ENCODE measurements around the gene PLD1.
"Not testable (repeated sequence)": the region's sequence is repeated elsewhere in the genome, so short reads cannot be mapped to it uniquely, and the experiment has no call there.

Gene PLD1

DNA sequence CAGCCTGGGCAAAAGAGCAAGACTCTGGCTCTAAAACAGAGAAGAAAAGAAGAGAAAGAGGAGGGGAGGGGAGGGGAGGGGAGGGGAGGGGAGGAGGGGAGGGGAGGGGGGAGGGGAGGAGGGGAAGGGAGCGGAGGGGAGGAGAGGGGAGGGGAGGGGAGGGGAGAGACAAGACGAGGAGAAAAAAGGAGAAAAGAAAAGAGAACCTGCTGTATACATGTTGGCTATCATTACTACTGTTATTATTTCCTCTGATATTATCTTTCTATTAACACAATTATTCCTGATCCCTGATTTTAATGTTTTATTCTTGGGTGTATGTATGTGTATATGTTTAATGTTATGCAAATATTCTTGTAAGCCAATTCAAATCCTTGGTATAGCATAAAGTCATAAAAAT is 46.9 kb downstream of the PLD1 start:
- in situ Hi-C loops (cut with HindIII; ENCODE audit: low pct_ligation_motif_present, low pct_unique_long_range_greater_than_20kb, low sequenced_read_pairs) = no loop called here
- no peak for DNase-seq

DNA sequence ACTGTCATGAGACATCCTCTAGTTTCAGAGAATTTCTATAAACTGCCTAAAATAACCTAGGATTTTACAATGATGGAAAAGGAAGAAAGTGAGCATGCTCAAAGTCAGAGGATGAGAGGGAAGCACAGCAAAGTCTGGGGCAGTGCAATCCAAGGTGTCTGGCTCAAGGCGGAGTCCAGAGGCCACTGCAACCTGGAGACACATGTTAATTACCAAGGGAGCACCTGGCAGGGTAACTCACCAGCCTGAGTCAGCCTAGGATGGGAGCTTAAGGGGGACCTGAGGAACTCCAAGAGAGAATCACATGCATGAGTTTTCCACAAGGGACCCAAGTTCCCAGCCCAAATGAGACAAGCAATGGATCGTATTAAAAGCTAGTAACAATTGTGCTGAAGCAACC is 49.8 kb downstream of the PLD1 start:
- in situ Hi-C loops (cut with HindIII; ENCODE audit: low pct_ligation_motif_present, low pct_unique_long_range_greater_than_20kb, low sequenced_read_pairs) = no loop called here
- DNase-seq = no peak

GRCh38 chr3:171758109-171758508 is 52.2 kb downstream of the PLD1 start:
- no peak for DNase-seq
- in situ Hi-C loops (cut with HindIII; ENCODE audit: low pct_ligation_motif_present, low pct_unique_long_range_greater_than_20kb, low sequenced_read_pairs) = no loop called here

DNA sequence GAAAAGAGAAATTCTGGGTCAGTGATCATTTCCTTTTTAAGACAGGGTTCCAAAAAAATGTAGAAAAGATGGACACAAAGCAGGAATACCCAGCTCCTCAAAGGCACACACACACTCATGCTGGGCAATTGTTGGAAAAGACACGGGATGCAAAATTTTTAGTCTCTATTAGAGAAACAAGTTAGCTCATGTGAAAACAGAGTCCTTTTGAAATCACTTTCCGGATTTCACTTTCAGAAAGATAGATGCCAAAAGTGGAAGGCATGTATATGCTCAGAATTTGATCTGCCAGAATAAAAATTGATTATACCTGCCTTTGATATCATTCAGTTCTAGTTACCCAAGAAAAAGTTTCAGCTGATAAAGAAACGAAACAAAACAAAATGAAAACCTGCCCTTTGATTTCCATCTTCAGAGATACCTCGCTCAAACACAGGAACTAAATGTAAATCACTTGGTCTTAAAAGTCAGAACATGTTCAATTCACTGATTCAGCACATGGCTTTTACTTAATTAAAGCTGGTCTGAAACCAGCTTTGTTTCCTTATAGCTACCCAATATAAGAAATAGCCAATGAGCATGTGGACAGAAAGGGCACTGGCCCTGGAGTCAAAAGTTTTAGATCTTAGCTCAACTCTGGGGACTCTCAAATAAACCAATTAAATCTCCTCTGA is 52.8 kb downstream of the PLD1 start:
- in situ Hi-C loops (cut with HindIII; ENCODE audit: low pct_ligation_motif_present, low pct_unique_long_range_greater_than_20kb, low sequenced_read_pairs) = no loop called here
- DNase-seq = no peak

- in situ Hi-C loops (cut with HindIII; ENCODE audit: low pct_ligation_motif_present, low pct_unique_long_range_greater_than_20kb, low sequenced_read_pairs) = no loop called here
- no peak for DNase-seq
Measured at GRCh38 chr3:171755656-171756055, 54.6 kb downstream of the PLD1 start.

GRCh38 chr3:171755015-171755589 is 55.2 kb downstream of the PLD1 start:
- DNase-seq = no peak
- in situ Hi-C loops (cut with HindIII; ENCODE audit: low pct_ligation_motif_present, low pct_unique_long_range_greater_than_20kb, low sequenced_read_pairs) = no loop called here

DNA sequence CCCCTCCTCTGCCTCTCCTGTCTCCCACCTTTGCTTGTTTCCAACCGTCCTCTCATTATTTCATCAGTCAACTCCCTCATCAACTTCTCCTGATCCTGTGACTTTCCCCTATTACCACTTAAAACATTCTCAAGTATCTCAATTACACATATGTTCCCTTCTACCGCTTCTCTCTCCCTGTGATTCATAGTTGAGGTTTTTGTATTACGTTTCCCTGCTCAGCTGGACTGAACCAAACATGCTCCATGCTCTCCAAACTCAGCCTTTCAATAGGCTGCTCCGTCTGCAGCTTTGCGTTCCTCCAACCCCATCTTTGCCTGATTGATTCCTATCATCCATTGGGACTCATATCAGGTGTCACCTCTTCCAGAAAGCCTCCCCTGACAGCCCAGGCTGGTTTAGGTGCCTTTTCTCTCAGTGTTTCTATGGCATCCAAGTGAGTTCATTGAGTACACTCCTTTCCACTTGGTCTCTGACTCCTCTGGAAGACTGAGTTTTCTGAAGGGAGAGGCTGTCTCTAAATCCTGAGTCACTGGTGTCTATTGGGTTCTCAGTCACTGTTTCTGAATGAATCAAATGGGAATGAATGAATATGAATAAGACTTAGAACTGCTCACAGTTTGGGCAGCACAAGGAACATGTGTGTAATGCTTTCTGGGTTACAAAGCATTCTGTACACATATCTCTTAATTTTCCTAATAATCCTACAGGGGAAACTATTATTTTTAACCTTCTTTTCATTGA is 56.4 kb downstream of the PLD1 start:
- in situ Hi-C loops (cut with HindIII; ENCODE audit: low pct_ligation_motif_present, low pct_unique_long_range_greater_than_20kb, low sequenced_read_pairs) = no loop called here
- DNase-seq = no peak

GRCh38 chr3:171753025-171753472 is 57.2 kb downstream of the PLD1 start:
- DNase-seq = no peak

DNA sequence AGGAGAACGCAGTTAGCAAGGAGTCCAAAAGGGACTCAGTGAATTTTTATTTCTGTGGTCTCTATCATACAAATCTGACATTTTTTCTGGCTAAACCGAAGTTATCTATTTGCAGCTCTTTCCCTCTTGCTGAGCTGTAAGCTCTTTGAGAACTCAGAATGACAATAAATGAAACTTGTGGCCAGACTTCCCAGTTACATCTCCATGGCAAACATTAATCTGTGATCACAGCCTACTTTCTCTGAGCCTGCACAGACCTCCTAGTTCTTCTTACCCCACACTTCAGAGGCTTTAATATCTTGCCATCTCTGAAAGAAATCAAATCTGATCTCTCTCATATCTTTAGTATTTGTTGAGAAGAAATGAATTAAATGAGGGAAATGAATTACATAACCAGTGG is 58.0 kb downstream of the PLD1 start:
- no peak for DNase-seq
- in situ Hi-C loops (cut with HindIII; ENCODE audit: low pct_ligation_motif_present, low pct_unique_long_range_greater_than_20kb, low sequenced_read_pairs) = no loop called here

More at GRCh38 chr3:171753025-171753472, 57.2 kb downstream of the PLD1 start:
- in situ Hi-C loops (cut with HindIII; ENCODE audit: low pct_ligation_motif_present, low pct_unique_long_range_greater_than_20kb, low sequenced_read_pairs) = no loop called here

DNA sequence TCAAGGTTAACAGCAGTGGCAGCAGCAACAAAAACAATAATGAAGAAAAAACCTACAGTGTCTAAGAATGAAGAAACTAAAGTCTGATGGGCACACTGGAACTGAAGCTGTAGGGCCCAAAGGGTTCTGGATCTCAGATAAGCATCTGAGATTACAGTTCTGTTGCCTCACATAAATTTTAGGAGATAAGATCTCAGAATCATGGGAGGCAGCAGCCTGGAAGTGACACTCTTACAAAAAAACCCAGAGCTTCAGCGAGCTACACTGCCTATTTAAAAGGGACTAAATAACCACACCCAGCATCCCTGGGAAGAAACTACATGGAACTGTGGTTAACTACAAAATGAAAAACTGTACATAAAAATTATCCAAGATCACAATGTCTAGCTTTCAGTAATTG is 61.2 kb downstream of the PLD1 start:
- DNase-seq = no peak

DNA sequence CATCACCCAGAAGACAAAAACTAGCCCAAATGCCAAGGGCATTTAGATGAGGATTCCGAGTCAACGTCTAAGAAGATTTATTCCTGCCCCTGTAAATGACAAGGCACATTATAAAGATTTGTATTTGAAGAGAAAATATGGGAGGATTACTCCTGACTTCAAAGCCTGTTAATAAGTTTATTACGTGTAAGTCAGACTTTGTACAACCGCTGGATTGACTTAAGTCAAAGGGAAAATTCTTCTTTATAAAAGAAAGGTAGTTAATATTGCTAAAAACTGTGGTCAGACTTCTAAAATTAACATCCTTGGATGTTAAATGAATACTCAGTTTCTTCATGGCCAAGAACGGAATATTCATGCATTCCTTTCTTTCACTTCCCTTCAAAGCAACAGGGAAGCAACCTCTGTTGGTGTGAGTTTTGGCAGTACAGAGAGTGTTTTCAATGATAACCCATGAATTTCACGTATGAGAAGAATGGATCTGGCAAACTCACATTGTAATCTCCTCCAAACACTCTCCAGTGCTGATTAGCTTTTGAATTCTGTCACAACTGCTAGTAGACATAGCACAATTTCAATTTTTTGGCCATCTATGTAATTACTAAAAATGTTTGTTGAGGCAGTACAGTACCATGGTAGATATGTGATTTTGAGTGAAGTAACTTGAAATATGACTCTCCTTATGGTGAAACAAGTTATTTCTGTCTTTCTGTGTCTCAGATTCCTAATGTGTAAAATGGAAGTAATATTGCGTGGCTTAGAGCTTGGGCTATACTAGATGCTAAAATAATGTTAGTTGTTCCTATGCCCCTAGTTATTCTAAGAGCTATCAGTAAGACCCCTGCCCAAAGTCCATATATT is 62.0 kb downstream of the PLD1 start:
- no peak for DNase-seq
- in situ Hi-C loops (cut with HindIII; ENCODE audit: low pct_ligation_motif_present, low pct_unique_long_range_greater_than_20kb, low sequenced_read_pairs) = no loop called here

More for the DNA sequence above, 61.2 kb downstream of the PLD1 start:
- in situ Hi-C loops (cut with HindIII; ENCODE audit: low pct_ligation_motif_present, low pct_unique_long_range_greater_than_20kb, low sequenced_read_pairs) = no loop called here

DNA sequence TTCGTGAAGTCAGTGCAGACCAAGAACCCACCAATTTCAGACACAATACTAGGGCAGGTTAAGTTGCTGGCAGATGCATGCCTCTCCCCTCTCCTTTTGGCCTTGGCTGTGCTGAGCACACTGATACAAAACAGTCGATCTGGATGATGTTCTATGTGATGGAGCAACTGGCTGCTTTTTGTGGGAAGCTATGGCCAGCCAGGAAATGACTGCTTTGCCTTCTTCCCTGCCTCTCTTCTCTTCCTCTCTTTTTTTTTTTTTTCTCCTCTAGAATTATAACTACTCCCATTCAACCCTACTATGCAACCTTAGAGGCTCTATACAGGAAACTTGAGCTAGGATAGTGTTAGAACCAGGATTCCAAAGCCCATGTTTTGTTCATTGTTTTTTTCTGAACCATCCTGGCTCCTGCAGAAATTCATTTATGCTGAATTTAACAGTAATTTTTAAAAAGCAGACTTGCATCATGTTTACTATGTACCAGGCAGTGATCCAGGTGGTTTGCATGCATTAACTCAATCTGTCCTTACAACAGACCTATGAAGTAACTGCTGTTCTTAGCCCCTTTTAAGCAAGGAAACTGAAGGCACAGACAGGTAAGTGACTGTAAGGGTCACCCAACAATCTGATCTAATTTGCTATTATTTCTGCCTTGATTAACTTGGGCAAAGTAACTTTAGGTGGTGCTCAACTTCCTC is 62.9 kb downstream of the PLD1 start:
- DNase-seq = no peak

GRCh38 chr3:171746320-171747222 is 63.7 kb downstream of the PLD1 start:
- DNase-seq; in situ Hi-C loops (cut with HindIII; ENCODE audit: low pct_ligation_motif_present, low pct_unique_long_range_greater_than_20kb, low sequenced_read_pairs): not testable (repeated sequence)

More for the DNA sequence above, 62.9 kb downstream of the PLD1 start:
- in situ Hi-C loops (cut with HindIII; ENCODE audit: low pct_ligation_motif_present, low pct_unique_long_range_greater_than_20kb, low sequenced_read_pairs) = no loop called here

DNA sequence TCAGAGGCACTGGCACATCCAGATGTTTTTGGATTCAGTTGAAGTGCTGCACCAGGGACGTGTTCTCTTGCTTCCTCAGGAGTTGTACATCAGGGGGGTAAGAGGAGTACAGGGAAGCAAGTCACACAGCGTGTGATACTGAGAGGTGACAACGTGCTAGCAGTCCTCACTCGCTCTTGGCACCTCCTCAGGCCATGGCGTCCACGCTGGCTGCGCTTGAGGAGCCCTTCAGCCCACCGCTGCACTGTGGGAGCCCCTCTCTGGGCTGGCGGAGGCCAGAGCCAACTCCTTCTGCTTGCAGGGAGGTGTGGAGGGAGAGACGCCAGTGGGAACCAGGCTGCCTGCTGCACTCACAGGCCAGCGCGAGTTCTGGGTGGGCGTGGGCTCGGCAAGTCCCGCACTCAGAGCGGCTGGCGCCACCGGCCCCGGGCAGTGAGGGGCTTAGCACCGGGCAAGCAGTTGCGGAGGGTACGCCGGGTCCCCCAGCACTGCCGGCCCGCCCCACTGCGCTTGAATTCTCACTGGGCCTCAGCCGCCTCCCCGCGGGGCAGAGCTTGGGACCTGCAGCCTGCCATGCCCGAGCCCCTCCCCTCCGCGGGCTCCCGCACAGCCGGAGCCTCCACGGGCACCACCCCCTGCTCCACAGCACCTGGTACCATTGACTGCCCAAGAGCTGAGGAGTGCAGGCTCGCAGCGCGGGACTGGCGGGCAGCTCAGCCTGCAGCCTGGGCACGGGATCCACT is 64.5 kb downstream of the PLD1 start:
- in situ Hi-C loops (cut with HindIII; ENCODE audit: low pct_ligation_motif_present, low pct_unique_long_range_greater_than_20kb, low sequenced_read_pairs) = no loop called here
- DNase-seq = no peak

GRCh38 chr3:171744158-171744741 is 66.0 kb downstream of the PLD1 start:
- no peak for DNase-seq
- in situ Hi-C loops (cut with HindIII; ENCODE audit: low pct_ligation_motif_present, low pct_unique_long_range_greater_than_20kb, low sequenced_read_pairs) = no loop called here

- in situ Hi-C loops (cut with HindIII; ENCODE audit: low pct_ligation_motif_present, low pct_unique_long_range_greater_than_20kb, low sequenced_read_pairs) = no loop called here
- no peak for DNase-seq
Measured at GRCh38 chr3:171743327-171744157, 66.7 kb downstream of the PLD1 start.
